Prostate gland (tissue), 2 donors: Measurements from ENCODE around the gene ZBTB5. TPM values are rescaled to one million over a fixed set of nuclear protein-coding genes. Genes with fewer than 3 reads are reported as not detected.
A peak's percentile ranks its signal among the peaks of the same experiment; 100 is the strongest.

Experiments used
- DNase-seq: peaks from one replicate; pipeline ENCODE4 v3.0.0-alpha.2; 2019; ENCODE audit warnings: low spot score
- H3K27ac ChIP-seq, 2 donors: fragments of 200-600 bp; sonication (generic); 2 replicates each; pipeline ENCODE4 v1.5.1; 2017 to 2019
- H3K27me3 ChIP-seq: fragments of 200-600 bp; sonication (generic); replicated peaks from 2 replicates; pipeline ENCODE4 v1.5.1; 2019; ENCODE audit not compliant: insufficient read depth
- H3K36me3 ChIP-seq, 2 donors: fragments of 200-600 bp; sonication (generic); 1 replicate in 1 of 2; 2 replicates in 1 of 2; pipeline versions ENCODE4 v1.5.1 to v1.8.1; 2017 to 2019
- H3K4me1 ChIP-seq: fragments of 200-600 bp; sonication (generic); replicated peaks from 2 replicates; pipeline ENCODE4 v1.5.1; 2019
- H3K4me3 ChIP-seq, 2 donors: fragments of 200-600 bp; sonication (generic); 2 replicates each; pipeline ENCODE4 v1.5.1; 2017 to 2019
- H3K9me3 ChIP-seq: fragments of 200-600 bp; sonication (generic); 2 replicates; pipeline ENCODE4 v1.5.1; 2017
- POLR2A ChIP-seq: fragments of 450-650 bp; IDR thresholded peaks from one replicate; pipeline ENCODE4 v1.6.1; 2016; ENCODE audit warnings: antibody characterized with exemption, mild to moderate bottlenecking
- POLR2AphosphoS5 ChIP-seq: sonication (generic); formaldehyde crosslinking; IDR thresholded peaks from one replicate; pipeline ENCODE4 v1.6.1; 2017; ENCODE audit warnings: antibody characterized with exemption
- WGBS: methylation state at CpG from one replicate; pipeline ENCODE4 v1.1.5; 2018; 5-methylcytosine and 5-hydroxymethylcytosine counted together
- intact Hi-C: fragments of 100-400 bp; cut with DNase I; formaldehyde crosslinking; loops from one replicate; pipeline ENCODE4 v1.14.2; 2022
- total RNA-seq, 2 donors: library from RNA; depleted of rRNA; stranded (reverse); fragments of >200 nt; gene quantifications; one replicate each; pipeline ENCODE4 v1.1.0, GENCODE V29; 2016
- TF ChIP-seq, protein P1 (sequence below), 4 experiments: fragments of 200-600 bp in 2 of 4; fragments of 450-650 bp in 2 of 4; sonication (generic) in 2 of 4; IDR thresholded peaks; 1 replicate in 3 of 4; 2 replicates in 1 of 4; pipeline ENCODE4 v1.5.1; 2016 to 2019; ENCODE audit warnings: antibody characterized with exemption in 4 of 4, mild to moderate bottlenecking in 2 of 4, moderate library complexity in 2 of 4

Gene ZBTB5
- total RNA-seq, 2 donors from 2014 or later, result 17.8 to 26.6 TPM

GRCh38 chr9:37495571-37495970 is 30.3 kb upstream of the ZBTB5 start:
- peaks cover 0 to 3% of the 10 kb centered on the region in 2 donors for H3K36me3 ChIP-seq
- TF ChIP-seq, protein P1, sequence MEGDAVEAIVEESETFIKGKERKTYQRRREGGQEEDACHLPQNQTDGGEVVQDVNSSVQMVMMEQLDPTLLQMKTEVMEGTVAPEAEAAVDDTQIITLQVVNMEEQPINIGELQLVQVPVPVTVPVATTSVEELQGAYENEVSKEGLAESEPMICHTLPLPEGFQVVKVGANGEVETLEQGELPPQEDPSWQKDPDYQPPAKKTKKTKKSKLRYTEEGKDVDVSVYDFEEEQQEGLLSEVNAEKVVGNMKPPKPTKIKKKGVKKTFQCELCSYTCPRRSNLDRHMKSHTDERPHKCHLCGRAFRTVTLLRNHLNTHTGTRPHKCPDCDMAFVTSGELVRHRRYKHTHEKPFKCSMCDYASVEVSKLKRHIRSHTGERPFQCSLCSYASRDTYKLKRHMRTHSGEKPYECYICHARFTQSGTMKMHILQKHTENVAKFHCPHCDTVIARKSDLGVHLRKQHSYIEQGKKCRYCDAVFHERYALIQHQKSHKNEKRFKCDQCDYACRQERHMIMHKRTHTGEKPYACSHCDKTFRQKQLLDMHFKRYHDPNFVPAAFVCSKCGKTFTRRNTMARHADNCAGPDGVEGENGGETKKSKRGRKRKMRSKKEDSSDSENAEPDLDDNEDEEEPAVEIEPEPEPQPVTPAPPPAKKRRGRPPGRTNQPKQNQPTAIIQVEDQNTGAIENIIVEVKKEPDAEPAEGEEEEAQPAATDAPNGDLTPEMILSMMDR (IDR thresholded peaks at IDR 0.05), result no peak
- no peak for TF ChIP-seq POLR2A
- no peak for TF ChIP-seq POLR2AphosphoS5

GRCh38 chr9:37491939-37492338 is 26.7 kb upstream of the ZBTB5 start:
- TF ChIP-seq POLR2AphosphoS5, result no peak
- TF ChIP-seq, protein P1 (IDR thresholded peaks at IDR 0.05), result no peak
- TF ChIP-seq POLR2A, result no peak
- no peak overlapping the region for H3K27ac ChIP-seq
- intact Hi-C loops, result no loop called here
- WGBS, result 88% methylated on average over 1 of the region's 1 CpG
- H3K36me3 ChIP-seq, result peaks cover 0 to 3% of the 10 kb centered on the region in 2 donors
- DNase-seq, result no peak
- no peaks in the 10 kb centered on the region for H3K27me3 ChIP-seq
- no peaks in the 10 kb centered on the region for H3K9me3 ChIP-seq
- no peak overlapping the region for H3K4me3 ChIP-seq
- no peaks in the 10 kb centered on the region for H3K4me1 ChIP-seq

More at GRCh38 chr9:37495571-37495970, 30.3 kb upstream of the ZBTB5 start:
- Histone ChIP-seq H3K4me1 (no peaks in the 10 kb centered on the region), H3K27me3 (no peaks in the 10 kb centered on the region), H3K27ac (no peak overlapping the region), H3K9me3 (no peaks in the 10 kb centered on the region), H3K4me3 (no peak overlapping the region)
- 98% methylated on average over 5 of the region's 5 CpGs for WGBS
- intact Hi-C loops, result no loop called here
- no peak for DNase-seq

GRCh38 chr9:37486616-37487548 is 21.6 kb upstream of the ZBTB5 start:
- peak overlapping the region; percentile 53 to 65 for H3K27ac ChIP-seq
- H3K4me1 ChIP-seq, result no peaks in the 10 kb centered on the region
- TF ChIP-seq POLR2A (no peak), POLR2AphosphoS5 (peak; percentile 28)
- no peaks in the 10 kb centered on the region for H3K9me3 ChIP-seq
- H3K27me3 ChIP-seq, result no peaks in the 10 kb centered on the region
- intact Hi-C loops, result loop anchor here (5.0 to 10.0 kb wide), 5 partner anchors 90 to 908 kb away; partner anchors contain the start of genes ALDH1B1, EXOSC3, FBXO10 and SLC25A51
- WGBS, result 12% methylated on average over 7 of the region's 7 CpGs
- no peaks in the 10 kb centered on the region for H3K36me3 ChIP-seq
- peak overlapping the region; percentile 63 for H3K4me3 ChIP-seq
- no peak for DNase-seq

DNA sequence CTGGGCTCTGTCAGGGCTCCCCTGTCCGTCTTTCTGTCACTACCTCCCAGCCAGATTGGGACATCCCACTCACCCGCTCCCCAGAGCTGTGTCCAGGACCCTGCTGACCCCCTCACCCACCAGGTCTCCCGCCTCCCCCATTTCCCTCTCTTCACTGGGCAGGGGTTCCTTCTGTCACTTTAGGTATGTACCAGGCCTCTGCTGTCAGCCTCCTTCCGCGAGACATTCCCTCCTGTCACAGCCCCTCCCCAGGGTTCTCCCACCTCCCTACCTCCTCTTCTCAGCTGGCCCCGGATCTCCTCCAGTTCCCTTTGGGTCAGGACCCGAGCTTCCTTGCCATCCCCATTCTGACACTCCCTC is 21.0 kb upstream of the ZBTB5 start:
- Histone ChIP-seq H3K9me3 (no peaks in the 10 kb centered on the region), H3K4me1 (no peaks in the 10 kb centered on the region), H3K36me3 (no peaks in the 10 kb centered on the region), H3K27ac (peak overlapping the region; percentile 53 to 65), H3K4me3 (peak overlapping the region; percentile 63), H3K27me3 (no peaks in the 10 kb centered on the region)
- intact Hi-C loops, result loop anchor here (5.0 to 10.0 kb wide), 5 partner anchors 91 to 909 kb away; partner anchors contain the start of genes ALDH1B1, EXOSC3, FBXO10 and SLC25A51
- no peak for TF ChIP-seq POLR2A
- no peak for TF ChIP-seq POLR2AphosphoS5
- TF ChIP-seq, protein P1 (IDR thresholded peaks at IDR 0.05), result no peak
- no peak for DNase-seq
- 1% methylated on average over 7 of the region's 7 CpGs for WGBS

GRCh38 chr9:37485389-37486255 is 20.4 kb upstream of the ZBTB5 start, which contains the start of gene POLR1E:
Gene POLR1E (plus strand): TSS chr9:37485948. CDS start chr9:37486048, 100 bp downstream.
- peak within 1 kb of the TSS; percentile 63 for H3K4me3 ChIP-seq
- intact Hi-C loops, result loop anchor here (5.0 to 10.0 kb wide), 5 partner anchors 92 to 909 kb away; partner anchors contain the start of genes ALDH1B1, EXOSC3, FBXO10 and SLC25A51
- TF ChIP-seq, protein P1 (IDR thresholded peaks at IDR 0.05), result no peak
- peak; percentile 87 for TF ChIP-seq POLR2AphosphoS5
- peak; percentile 67 for TF ChIP-seq POLR2A

More at GRCh38 chr9:37485389-37486255, 20.4 kb upstream of the ZBTB5 start, which contains the start of gene POLR1E:
- Histone ChIP-seq H3K36me3 (no peaks in the 10 kb centered on the region), H3K9me3 (no peaks in the 10 kb centered on the region), H3K4me1 (no peaks in the 10 kb centered on the region), H3K27me3 (no peaks in the 10 kb centered on the region), H3K27ac (peak within 1 kb of the TSS; percentile 53 to 65)
- peak; percentile 96 for DNase-seq
- 2% methylated on average over 50 of the region's 56 CpGs for WGBS
